Caco-2 (cell line): ENCODE data around the gene GJC3. TPM values are rescaled to one million over a fixed set of nuclear protein-coding genes. Genes with fewer than 3 reads are reported as not detected.

Source experiments
- BruUV-seq: library from RNA; stranded (reverse); fragments of 400-500 nt; replicated peaks from 2 replicates; lab custom pipeline; 2021; lab: Mats Ljungman, UMichigan
- CTCF ChIA-PET: fragments of 300-600 bp; sonication (Branson Sonifier 250); formaldehyde crosslinking; loops from one replicate; lab custom pipeline; 2022; ENCODE audit warnings: antibody characterized with exemption; lab: Charles Lee
- POLR2A ChIA-PET: fragments of 300-600 bp; sonication (Branson Sonifier 250); formaldehyde crosslinking; loops from one replicate; lab custom pipeline; 2022; ENCODE audit warnings: antibody characterized with exemption; lab: Charles Lee
- DNase-seq, 2 experiments: peaks; one replicate each; pipeline versions ENCODE4 v3.0.0 to v3.0.0-alpha.2; 2020 to 2022
- H3K27me3 ChIP-seq: replicated peaks from 2 replicates; pipeline ENCODE4 v1.6.0; 2011; ENCODE audit warnings: low read length; ENCODE audit not compliant: control insufficient read depth, insufficient read depth
- H3K36me3 ChIP-seq: 2 replicates; pipeline ENCODE4 v1.5.1; 2011; ENCODE audit warnings: low read length; ENCODE audit not compliant: control insufficient read depth, insufficient read depth
- H3K4me1 ChIP-seq: fragments of 250-450 bp; sonication (Bioruptor Pico); 2 replicates; pipeline ENCODE4 v1.5.1; 2020; ENCODE audit warnings: mild to moderate bottlenecking
- H3K4me3 ChIP-seq: 2 replicates; pipeline ENCODE4 v1.5.1; 2011; ENCODE audit warnings: low read depth, mild to moderate bottlenecking, control low read depth, low read length
- H3K9me3 ChIP-seq: fragments of 250-450 bp; sonication (Bioruptor Pico); 2 replicates; pipeline ENCODE4 v1.5.1; 2020; ENCODE audit warnings: mild to moderate bottlenecking, moderate library complexity
- H3K27ac Mint-ChIP-seq: one replicate; pipeline ENCODE4 v1.8.0; 2022; ENCODE audit warnings: mixed read lengths; ENCODE audit not compliant: unreplicated experiment
- H3K27me3 Mint-ChIP-seq: one replicate; pipeline ENCODE4 v1.8.0; 2022; ENCODE audit warnings: mixed read lengths; ENCODE audit not compliant: insufficient read depth, unreplicated experiment
- H3K36me3 Mint-ChIP-seq: one replicate; pipeline ENCODE4 v1.8.0; 2022; ENCODE audit warnings: mild to moderate bottlenecking, mixed read lengths; ENCODE audit not compliant: insufficient read depth, unreplicated experiment
- H3K4me1 Mint-ChIP-seq: one replicate; pipeline ENCODE4 v1.8.0; 2022; ENCODE audit warnings: low read depth, mixed read lengths; ENCODE audit not compliant: unreplicated experiment
- H3K4me3 Mint-ChIP-seq: one replicate; pipeline ENCODE4 v1.8.0; 2022; ENCODE audit warnings: mild to moderate bottlenecking, moderate library complexity, mixed read lengths; ENCODE audit not compliant: unreplicated experiment
- H3K9me3 Mint-ChIP-seq: one replicate; pipeline ENCODE4 v1.8.0; 2022; ENCODE audit warnings: mixed read lengths; ENCODE audit not compliant: unreplicated experiment
- CTCF ChIP-seq, 2 experiments: fragments of 200-600 bp in 1 of 2; IDR thresholded peaks; 1 replicate in 1 of 2; 2 replicates in 1 of 2; pipeline versions ENCODE4 v1.5.1 to v1.8.0; 2011 to 2022; ENCODE audit warnings: antibody characterized with exemption in 1 of 2, control low read depth in 1 of 2, inconsistent platforms in 1 of 2, low read depth in 1 of 2, low read length in 1 of 2, mild to moderate bottlenecking in 1 of 2, moderate library complexity in 1 of 2; ENCODE audit not compliant: insufficient read depth in 1 of 2, severe bottlenecking in 1 of 2, unreplicated experiment in 1 of 2
- intact Hi-C: fragments of 100-400 bp; cut with micrococcal nuclease; formaldehyde crosslinking; loops from one replicate; pipeline ENCODE4 v1.10.0; 2022; ENCODE audit not compliant: unreplicated experiment
- total RNA-seq: library from RNA; stranded (reverse); gene quantifications from 2 replicates; pipeline ENCODE4 v1.2.3, GENCODE V29; 2022

The GJC3 gene
- total RNA-seq, 1 experiment from 2014 or later: 0.27 TPM

DNA sequence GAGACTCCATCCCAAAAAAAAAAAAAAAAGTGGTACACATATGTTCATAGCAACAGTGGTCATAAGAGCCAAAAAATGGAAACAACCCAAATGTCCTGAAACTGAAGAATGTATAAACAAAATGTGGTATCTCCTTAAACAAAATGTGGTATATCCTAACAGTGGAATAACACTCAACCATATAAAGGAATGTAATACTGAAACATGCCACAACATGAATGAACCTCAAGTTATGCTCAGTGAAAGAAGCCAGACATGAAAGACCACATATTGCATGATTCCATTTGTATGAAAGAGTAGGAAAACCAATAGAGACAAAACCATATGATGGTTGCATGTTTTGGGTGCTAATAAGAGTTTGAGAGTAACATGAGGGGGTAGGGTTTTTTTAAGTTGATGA is 3.1 kb downstream of the GJC3 start:
- H3K9me3 Mint-ChIP-seq: peaks cover 9% of the 10 kb centered on the region
- ChIA-PET CTCF (no interaction called here), POLR2A (no interaction called here)
- no peak for TF ChIP-seq CTCF (IDR thresholded peaks at IDR 0.05; ENCODE audit: insufficient read depth in 1 of 2, low read depth in 1 of 2, low read length in 1 of 2, severe bottlenecking in 1 of 2, unreplicated experiment in 1 of 2)
- H3K36me3 Mint-ChIP-seq: peaks cover 5% of the 10 kb centered on the region
- H3K27ac Mint-ChIP-seq: no peak overlapping the region
- intact Hi-C loops: no loop called here
- H3K4me1 Mint-ChIP-seq: no peaks in the 10 kb centered on the region
- no peaks in the 10 kb centered on the region for H3K9me3 ChIP-seq
- BruUV-seq: no TSS peak
- H3K27me3 Mint-ChIP-seq: peaks cover 19% of the 10 kb centered on the region
- H3K4me3 Mint-ChIP-seq: no peak overlapping the region
- no peak overlapping the region for H3K4me3 ChIP-seq
- H3K4me1 ChIP-seq: no peaks in the 10 kb centered on the region
- H3K36me3 ChIP-seq: no peaks in the 10 kb centered on the region; the same call in 1 of the 2 replicates
- H3K27me3 ChIP-seq: no peaks in the 10 kb centered on the region
- no peak for DNase-seq

DNA sequence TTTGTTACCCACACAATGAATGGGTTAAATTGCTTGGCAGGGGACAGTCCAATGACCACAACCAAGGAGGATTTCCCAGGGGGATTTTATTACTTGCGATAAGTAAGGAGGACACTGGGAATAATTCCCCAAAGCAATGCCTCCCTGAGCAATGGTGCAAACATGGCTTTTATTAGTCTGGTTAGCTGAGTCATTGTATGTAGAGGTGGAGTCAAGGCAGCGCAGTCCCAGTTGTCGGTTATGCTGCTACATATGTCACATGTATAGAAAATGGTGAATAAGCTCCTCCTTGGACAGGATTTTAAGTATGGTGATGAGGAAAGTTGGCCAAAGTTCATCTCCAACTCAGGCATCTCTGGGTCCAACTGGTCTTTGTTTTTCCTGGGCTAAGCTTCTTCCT is 6.2 kb downstream of the GJC3 start:
- TF ChIP-seq CTCF (IDR thresholded peaks at IDR 0.05; ENCODE audit: insufficient read depth in 1 of 2, low read depth in 1 of 2, low read length in 1 of 2, severe bottlenecking in 1 of 2, unreplicated experiment in 1 of 2): no peak
- Histone ChIP-seq H3K4me3 (no peak overlapping the region), H3K27me3 (no peaks in the 10 kb centered on the region), H3K36me3 (peaks cover 2% of the 10 kb centered on the region), H3K9me3 (no peaks in the 10 kb centered on the region), H3K4me1 (peaks cover 7% of the 10 kb centered on the region; the same call in 1 of the 2 replicates)
- Mint-ChIP-seq H3K27ac (no peak overlapping the region), H3K4me3 (no peak overlapping the region), H3K36me3 (peaks cover 18% of the 10 kb centered on the region), H3K9me3 (peaks cover 18% of the 10 kb centered on the region), H3K27me3 (peaks cover 13% of the 10 kb centered on the region), H3K4me1 (no peaks in the 10 kb centered on the region)
- DNase-seq: no peak
- CTCF ChIA-PET: no interaction called here
- intact Hi-C loops: no loop called here
- no TSS peak for BruUV-seq
- POLR2A ChIA-PET: no interaction called here

- H3K4me3 Mint-ChIP-seq: peak overlapping the region; percentile 97
- no TSS peak for BruUV-seq
- H3K27ac Mint-ChIP-seq: peak overlapping the region; percentile 97
- POLR2A ChIA-PET: interaction anchor here (0.5 to 1.2 kb wide), 2 partner anchors 95 to 509 kb away, joined by 3 read pairs; partner anchors contain the start of gene ZKSCAN1
- peaks cover 25% of the 10 kb centered on the region for H3K36me3 Mint-ChIP-seq
- H3K27me3 Mint-ChIP-seq: no peaks in the 10 kb centered on the region
- Histone ChIP-seq H3K9me3 (no peaks in the 10 kb centered on the region), H3K36me3 (peaks cover 2% of the 10 kb centered on the region), H3K4me3 (peak overlapping the region; percentile 89), H3K4me1 (peaks cover 13% of the 10 kb centered on the region; the same call in 1 of the 2 replicates), H3K27me3 (no peaks in the 10 kb centered on the region)
- no peak for DNase-seq
- H3K4me1 Mint-ChIP-seq: peaks cover 11% of the 10 kb centered on the region
- H3K9me3 Mint-ChIP-seq: peaks cover 18% of the 10 kb centered on the region
- TF ChIP-seq CTCF (IDR thresholded peaks at IDR 0.05; ENCODE audit: insufficient read depth in 1 of 2, low read depth in 1 of 2, low read length in 1 of 2, severe bottlenecking in 1 of 2, unreplicated experiment in 1 of 2): no peak
- CTCF ChIA-PET: interaction anchor here (0.8 to 1.7 kb wide), 4 partner anchors 9 to 416 kb away, joined by 3 to 9 read pairs (median 3); partner anchors contain the start of genes GJC3 and ZKSCAN5
- intact Hi-C loops: no loop called here
These were observed 9.3 kb downstream of the GJC3 start for GRCh38 chr7:99920149-99920548.
